Hypothalamus (tissue), 51 donors: ENCODE results near the gene TRPT1.

ENCODE experiments used
- DNase-seq, 51 donors: peaks; one replicate each; lab custom pipeline; 2025; lab: John Stamatoyannopoulos, UW

The TRPT1 gene

DNA sequence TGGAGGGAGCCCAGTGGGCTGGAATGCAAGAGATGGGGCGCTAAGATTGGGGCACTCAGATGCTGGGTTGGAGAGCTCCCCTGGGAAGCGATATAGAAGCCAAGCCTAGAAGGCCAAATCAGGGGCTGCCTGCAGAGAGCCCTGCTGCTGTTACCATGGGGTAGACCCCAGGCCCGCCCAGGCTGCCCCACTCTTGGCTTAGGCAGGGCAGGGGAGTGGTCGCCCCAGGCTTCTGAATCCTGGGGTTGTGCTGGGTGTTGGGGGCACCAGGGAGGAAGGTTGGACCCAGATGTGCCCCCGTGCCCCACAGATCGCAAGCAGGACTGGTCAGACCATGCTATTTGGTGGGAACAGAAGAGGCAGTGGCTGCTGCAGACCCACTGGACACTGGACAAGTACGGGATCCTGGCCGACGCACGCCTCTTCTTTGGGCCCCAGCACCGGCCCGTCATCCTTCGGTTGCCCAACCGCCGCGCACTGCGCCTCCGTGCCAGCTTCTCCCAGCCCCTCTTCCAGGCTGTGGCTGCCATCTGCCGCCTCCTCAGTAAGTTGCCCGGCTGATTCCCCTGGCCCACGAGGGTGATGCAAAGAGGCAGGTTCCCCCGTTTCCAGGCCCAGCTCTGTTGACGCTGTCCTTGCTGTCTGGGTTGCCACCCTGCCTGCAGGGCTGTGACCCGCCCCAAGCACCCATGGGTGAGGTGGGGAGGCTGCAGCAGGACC is 15.5 kb downstream of the TRPT1 start:
- DNase-seq: no peak

DNA sequence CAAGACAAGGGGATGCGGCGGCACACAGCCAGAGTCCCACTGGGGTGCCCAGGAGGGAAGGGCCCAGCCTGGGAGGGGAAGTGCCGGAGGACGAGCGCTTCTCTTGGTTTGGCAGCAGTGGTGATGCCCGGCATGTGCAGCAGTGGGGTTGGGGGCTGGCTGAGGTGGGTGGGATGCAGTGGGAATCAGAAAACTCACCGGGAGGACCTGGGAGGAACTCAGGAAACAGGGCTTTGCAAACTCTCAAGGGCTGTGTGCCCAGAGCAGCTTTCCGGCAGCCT is 16.5 kb downstream of the TRPT1 start:
- DNase-seq: no peak

DNA sequence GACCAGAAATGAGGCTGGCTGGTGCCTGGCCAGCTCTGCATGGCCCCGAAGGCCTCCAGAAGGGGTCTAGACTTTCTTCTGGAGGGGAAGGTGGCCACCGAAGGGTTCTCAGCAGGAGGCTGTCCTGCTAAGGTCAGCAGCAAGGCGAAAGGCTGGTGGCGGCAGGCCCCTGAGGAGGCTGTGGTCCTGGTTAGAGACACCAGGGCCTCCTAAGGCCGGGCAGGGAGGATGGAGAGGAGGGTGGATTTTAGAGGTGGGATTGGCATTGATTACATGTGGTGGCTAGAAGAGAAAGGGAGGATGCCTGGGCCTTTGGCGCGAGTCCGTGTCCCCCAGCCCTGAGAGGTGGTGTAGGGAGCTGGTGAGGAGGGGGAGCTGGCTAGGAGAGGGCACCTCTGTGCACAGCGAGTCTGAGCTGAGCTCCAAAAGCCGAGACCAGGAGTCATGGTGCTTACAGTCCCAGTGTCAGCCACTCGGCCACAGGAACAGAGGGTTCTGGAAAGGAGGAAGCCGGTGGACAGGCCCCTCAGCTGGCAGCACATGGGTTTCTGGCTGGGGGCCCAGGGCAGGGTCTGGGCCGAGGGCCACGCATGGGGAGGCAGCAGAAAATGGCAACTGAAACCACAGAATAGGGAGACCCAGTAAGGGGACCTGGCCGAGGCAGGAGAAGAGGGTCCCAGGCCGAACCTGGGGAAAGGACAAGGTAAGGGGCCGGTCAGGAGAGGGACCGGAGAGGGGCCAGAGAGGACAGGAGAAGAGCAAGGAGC is 17.0 kb downstream of the TRPT1 start:
- peak in 4 of 51 donors; percentile 20 to 36 (median 25) for DNase-seq

DNA sequence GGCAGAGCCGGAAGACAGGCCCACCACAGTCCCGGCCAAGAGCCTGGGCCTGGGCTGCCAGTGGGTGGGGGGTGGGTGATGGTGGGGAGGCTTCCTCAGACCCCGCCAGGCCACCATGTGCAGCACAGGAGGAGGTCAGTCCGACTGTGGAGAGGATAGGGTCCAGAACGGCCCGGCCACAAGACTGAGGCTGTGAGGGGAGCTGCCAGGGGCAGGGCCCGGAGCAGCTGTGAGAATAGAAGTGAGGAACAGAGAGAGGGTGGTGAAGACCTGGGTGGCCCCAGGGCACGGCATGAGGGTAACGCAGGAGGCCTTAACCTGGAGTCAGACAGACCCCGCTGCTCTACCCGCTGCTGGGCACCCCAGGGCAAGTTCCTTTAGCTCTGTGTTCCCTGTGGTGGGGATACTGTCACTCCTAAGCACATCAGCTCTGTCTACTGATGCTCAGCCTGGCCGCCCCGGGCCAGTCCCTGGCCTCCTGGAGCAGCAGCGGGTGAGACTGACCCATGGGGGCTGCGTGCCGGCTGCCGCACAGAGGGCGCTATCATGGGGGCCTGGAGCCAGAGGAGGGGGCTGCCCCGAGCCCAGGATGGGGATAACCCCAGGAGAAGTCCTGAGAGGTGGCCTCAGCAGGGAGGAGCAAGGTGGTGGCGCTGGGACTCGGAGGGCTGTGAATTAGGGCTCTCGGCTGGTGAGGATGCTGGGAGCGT is 17.7 kb downstream of the TRPT1 start:
- no peak for DNase-seq

DNA sequence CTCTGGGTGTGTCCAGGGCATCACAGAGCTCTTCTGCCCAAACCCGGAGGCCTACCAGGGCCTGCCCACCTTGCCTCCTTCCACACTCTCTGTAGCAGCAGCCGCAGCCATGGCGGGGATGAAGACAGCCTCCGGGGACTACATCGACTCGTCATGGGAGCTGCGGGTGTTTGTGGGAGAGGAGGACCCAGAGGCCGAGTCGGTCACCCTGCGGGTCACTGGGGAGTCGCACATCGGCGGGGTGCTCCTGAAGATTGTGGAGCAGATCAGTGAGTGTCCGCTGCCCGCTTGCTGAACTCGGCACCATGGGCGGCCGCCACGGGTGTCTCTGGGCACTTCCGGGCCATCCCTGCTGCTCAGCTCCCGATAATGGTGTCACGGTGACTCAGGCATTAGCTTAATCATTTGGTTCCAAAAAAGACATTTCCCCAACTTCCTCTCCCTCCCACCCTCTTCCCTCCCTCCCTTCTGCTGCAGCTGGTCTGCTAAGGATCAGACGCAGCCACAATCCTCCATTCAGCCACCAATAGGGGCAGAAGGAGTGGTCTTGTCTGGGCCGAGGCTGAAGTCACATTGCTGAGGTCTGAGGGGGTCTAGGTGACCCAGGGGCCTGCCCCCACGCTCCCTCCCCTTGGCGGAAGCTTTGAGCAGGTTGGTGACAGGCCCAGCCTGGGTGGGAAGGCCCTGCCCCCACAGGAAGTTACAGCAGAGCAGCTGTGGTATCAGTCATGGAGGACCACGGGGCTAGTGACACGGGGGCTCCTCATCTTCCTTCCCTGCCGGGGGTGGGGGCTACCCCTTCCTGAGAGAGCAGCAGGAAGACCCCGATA is 18.5 kb downstream of the TRPT1 start:
- DNase-seq: peak in 9 of 51 donors; percentile 18 to 73 (median 41)

DNA sequence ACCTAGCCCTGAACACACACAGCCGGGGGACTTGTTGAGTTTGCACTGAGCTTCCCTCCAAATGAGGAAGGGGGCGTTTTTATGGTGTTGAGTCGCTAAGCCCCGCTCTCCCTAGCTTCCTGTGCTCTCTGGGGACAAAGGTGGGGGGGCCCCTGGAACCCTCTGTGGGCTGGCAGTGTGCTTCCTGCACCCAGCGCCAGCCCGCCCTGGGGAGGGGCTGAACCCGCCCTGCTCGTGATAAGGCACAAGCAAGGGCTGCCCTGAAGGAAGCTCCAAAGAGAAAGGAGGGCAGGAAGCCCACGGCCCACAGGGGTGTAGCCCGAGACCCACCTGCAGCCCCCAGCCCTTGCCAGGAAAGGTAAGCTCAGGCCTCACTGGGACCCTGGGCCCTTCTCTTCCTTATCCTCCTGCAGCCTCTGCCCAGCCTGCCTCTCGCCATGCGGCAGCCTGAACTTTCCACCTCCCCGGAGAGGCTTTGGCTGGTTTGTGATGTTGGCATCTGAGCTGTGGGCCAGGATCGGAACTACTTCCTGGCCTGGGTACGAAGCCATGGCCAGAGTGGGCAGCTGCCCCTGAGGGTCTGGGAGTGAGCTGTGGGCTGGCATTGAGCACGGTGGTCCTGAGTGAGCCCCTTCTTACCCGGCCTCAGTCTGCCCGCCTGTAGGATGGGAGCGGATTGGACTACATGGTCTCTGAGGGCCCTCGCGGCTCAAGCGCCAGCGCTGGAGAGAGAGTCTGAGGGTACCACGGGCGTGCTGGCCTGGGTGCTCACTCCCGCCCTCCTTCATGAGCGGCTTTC is 19.3 kb downstream of the TRPT1 start, which contains the start of gene FERMT3:
TSS of gene FERMT3 (plus strand) at position 265 of the 799 bp plus-strand sequence. CDS start 644 bp downstream, outside the sequence.
- DNase-seq: peak in 9 of 51 donors; percentile 12 to 30 (median 23)

DNA sequence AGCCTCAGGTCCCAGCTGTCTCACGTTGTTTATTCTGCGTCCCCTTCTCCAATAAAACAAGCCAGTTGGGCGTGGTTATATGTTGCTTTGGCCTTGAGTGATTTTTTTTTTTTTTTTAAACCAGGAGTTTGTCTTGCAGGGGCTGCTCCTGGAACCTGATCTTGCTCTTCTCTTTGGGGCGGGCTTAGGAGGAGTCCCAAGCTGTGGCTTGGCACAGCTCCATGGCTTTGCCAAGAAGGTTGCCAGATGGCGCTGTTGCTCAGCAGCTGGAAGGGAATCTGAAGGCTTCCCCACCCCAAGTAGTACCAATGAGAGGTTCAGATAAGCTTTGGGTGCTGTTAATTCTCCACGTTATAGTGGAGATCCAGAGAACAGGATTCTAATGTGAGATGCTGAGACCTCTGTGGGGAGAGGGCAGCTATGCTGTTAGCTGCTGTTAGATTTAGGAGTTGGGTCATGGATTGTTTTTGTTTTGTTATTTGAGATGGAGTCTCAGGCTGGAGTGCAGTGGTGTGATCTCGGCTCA is 21.5 kb downstream of the TRPT1 start:
- peak in 42 of 51 donors; percentile 14 to 86 (median 66) for DNase-seq

DNA sequence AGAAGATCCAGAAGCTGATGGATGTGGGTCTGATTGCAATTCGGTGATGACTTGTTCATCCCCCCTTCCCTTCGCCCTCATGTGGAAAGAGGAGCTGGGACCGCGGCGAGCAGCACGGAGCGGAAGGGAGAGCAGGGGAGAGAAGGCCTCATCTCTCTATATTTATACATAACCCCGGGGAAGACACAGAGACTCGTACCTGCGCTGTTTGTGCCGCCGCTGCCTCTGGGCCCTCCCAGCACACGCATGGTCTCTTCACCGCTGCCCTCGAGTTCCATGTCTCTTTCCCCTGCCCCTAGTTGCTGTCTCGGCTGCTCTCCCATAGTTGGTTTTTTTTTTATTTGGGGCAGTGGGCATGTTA is 21.9 kb downstream of the TRPT1 start:
- no peak for DNase-seq

DNA sequence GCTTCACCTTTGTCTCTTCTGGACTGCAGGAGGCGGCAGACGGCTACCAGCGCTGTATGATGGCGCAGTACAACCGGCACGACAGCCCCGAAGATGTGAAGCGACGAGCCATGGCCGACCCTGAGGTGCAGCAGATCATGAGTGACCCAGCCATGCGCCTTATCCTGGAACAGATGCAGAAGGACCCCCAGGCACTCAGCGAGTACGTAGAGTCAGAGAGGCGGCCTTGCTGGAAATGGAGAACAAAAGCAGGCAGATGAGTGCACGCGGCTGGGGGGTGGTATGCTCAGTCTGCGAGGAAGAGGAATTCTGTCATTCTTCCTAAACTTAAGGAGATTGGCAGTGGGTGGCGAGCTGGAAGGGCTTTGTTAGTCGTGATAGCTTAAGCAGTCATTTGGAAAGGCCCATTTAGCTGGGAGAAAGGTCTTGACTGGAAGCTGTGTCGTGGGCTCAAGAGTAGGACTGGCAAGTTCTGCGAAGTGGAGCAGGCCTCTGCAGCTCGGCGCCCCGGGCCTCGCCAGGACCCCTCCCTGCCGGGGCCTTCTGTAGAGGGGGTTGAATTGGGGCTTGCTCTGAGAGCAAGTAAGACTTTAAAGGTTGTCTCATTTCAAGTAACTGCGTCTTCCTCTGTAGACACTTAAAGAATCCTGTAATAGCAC is 22.4 kb downstream of the TRPT1 start:
- DNase-seq: no peak

DNA sequence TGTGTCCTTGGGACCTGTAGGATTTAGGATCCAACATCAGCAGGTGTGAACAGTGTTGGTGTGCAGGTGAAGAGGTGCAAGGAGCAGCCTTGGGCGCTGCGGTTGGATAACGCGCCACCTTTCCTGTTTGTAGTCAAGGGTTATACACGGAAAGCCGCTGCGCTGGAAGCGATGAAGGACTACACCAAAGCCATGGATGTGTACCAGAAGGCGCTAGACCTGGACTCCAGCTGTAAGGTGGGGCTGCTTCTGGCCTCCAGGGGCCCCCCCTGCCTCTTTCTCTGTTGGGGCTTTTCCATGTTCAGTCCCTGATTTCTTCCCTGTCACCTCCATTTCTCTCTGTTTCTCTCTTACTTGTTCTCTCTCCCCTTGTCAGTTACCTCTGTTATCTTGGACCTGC is 23.0 kb downstream of the TRPT1 start:
- DNase-seq: no peak

DNA sequence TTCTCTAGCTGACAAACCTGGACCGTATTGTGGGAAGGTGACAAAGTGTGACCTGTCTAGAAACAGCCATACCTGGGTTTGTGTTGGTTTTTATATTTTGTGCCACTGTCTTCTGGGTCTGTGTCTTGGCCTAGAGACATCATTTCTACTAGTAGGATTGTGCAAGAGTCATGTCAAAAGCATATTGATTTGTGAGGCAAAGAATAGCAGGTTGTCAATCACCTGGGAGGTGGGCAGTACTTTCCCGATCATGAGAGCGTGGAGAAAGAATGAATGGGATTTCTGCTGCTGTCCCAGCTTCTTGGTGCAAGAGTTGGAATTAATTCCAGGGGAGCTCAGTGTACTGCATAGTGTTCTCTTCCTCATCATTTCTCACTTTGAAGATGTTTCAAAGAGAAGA is 24.4 kb downstream of the TRPT1 start:
- DNase-seq: no peak

DNA sequence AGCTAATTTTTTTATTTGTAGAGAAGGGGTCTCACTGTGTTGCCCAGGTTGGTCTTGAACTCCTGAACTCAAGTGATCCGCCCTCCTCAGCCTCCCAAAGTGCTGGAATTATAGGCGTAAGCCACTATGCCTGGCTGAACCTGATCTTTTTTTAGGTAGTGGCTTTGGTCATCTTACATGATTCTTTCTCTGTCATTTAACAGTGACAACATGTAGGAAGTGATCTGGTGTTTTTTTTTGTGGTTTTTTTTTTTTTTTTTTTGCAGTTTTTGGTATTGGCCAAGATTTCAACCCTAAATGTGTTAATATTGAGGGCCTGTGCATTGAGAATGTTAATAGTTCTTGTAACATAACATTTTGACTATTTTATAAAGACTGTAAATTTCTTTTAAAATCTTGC is 27.5 kb downstream of the TRPT1 start:
- DNase-seq: no peak

DNA sequence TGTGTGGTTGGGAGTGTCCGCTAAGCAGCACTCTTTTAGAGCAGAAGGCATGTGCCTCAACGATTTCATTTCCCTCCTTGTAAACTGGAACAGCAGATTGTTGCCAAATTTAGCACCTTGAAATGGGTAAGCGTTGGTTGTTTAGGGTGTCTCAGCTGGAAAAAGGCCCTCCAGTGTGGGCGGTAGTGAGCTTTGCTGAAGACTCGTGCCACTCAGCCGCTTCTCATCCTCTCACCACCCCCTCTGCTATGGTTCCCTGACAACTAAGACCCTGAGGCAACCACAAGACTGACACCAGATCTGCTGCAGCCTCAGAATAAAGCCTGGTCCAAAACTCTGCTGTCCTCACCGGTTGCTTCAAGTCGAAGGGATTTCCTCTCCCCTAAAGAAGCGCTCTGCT is 29.4 kb downstream of the TRPT1 start:
- peak in 1 of 51 donors; percentile 53 for DNase-seq

DNA sequence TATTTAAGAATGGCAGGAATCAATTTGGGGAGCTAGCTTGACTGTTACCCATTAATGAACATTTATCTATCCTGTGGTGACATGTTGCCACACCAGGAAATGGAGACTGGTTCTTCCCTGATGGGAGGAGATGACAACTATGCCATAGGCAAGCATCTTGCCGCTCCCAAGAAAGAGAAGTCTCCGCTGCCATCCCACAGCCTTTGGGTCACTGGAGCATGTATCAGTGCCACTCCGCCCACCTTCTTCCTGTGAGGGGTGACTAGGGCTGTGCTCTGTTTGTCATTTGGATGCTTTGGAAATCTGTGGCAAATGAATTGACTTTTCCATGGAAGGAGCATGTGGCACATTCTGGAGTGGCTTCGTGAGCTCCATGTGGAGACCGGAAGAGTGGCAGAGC is 33.6 kb downstream of the TRPT1 start:
- DNase-seq: no peak

DNA sequence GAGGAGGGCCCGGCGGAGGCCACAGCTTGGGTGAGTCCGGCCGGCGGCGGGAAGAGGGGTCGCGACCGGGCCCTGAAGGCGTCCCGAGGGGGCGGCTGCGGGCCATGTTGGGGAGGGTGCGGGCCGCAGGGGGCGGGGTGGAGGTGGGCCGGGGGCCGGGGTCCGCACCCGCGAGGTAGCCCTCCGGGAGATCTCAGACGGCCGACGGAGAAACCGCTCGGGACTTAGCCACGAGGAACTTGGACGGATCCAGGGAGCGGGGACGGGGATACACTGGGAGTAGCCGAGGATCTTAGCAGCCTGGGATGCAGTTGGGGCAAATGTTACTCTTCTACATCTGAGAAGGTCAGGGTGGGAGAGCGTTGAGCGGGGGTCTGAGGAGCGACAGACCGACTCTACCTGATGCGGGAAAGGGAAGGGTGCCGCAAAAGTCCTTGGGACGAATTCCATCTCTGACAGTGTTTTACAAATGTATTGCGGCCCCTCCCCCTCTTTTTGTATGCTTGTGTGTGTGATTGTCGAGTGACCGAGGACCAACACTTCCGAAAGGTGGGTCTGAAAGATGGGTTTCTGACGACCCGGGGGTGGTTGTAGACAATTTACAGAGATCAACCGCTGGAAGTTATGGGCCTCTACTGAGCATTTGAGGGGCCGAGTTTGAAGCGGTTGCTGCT is 39.4 kb downstream of the TRPT1 start:
- DNase-seq: peak in 10 of 51 donors; percentile 22 to 64 (median 52)

DNA sequence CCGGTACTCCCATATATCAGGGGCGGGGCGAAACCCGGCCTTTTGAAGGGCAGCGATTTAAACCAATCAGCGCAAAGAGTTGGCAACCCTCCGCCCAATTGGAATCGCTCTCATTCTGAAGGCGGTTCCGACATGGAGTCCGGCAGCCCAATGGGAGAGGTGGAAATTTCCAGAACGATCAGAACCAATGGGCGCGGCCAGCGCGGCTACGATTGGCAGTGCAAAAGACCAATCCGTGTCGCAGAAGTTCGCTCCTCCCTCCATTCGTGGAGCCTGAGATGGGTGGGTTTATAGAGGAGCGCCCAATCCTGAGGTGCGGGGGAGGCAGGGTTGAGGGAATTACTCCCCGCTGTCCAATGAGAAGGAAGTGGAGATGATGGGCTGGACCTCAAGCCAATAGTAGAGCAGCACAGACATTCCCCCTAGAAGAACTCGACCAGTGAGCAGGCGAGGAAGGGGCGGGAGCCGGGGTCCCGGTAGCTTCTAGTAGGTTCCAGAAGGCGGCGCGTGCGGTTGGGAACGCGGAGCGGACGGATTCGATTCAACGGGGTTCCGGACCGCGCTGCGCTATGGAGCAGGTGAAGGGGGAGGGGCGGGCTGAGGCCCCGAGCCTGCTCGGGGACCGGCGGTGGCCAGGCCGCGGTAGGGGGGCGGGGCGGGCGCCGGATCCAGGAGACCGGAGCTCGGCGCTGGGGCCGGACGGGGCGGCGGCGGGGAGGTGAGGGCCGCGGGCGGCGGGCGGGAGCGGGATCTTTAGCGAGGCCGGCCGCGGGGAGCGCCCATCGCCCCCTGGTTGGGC is 40.1 kb downstream of the TRPT1 start, which contains the start of gene STIP1:
TSS of gene STIP1 (plus strand) at position 479 of the 799 bp plus-strand sequence. CDS start at position 570, 91 bp downstream.
- DNase-seq: peak; percentile 95 to 100 (median 99)

DNA sequence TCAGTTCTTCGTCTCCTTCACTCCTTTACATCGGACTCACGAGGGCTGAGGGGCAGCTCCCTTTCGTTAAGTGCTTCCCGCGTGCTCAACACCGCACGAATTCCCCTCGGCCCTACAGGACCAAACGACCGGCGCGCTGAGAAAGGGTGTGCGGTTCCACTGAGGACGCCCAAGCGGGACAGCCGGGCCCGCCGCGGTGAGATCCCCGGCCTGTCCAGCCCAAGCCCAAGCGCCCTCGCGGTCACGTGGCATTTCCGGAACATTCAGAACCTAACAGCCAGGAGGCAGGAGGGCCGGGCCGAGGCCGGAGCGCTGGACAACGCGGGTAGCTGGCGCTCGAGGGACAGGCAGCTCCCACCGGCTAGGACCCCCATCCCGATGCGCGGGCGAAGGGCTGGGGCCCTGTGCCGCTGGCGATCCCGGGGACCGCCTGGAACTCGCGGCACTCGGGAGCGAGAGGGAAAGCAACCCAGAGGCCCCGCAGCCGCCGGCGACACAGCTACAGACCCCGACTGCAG is 40.8 kb downstream of the TRPT1 start:
- peak in 46 of 51 donors; percentile 58 to 99 (median 90) for DNase-seq
